Nephron progenitor cell (in vitro differentiated cells): ENCODE measurements around the gene ADGRL3.

Experiments
- DNase-seq: peaks from one replicate; pipeline ENCODE4 v3.0.0; 2021
- H3K27ac Mint-ChIP-seq: 2 replicates; pipeline ENCODE4 v1.8.0; 2021; ENCODE audit warnings: mild to moderate bottlenecking, moderate library complexity, mixed read lengths
- H3K27me3 Mint-ChIP-seq: 2 replicates; pipeline ENCODE4 v1.8.0; 2021; ENCODE audit warnings: mild to moderate bottlenecking, low read depth, mixed read lengths; ENCODE audit not compliant: poor library complexity
- H3K36me3 Mint-ChIP-seq: 2 replicates; pipeline ENCODE4 v1.8.0; 2021; ENCODE audit warnings: low read depth, mixed read lengths
- H3K4me1 Mint-ChIP-seq: 2 replicates; pipeline ENCODE4 v1.8.0; 2021; ENCODE audit warnings: mixed read lengths
- H3K4me3 Mint-ChIP-seq: 2 replicates; pipeline ENCODE4 v1.8.0; 2021; ENCODE audit warnings: mild to moderate bottlenecking, moderate library complexity, mixed read lengths
- H3K9me3 Mint-ChIP-seq: 2 replicates; pipeline ENCODE4 v1.8.0; 2021; ENCODE audit warnings: mild to moderate bottlenecking, moderate library complexity, mixed read lengths
- TF ChIP-seq, protein P1 (sequence below): fragments of 200-600 bp; sonication (generic); IDR thresholded peaks from 2 replicates; pipeline ENCODE4 v1.5.0; 2021; ENCODE audit warnings: antibody characterized with exemption

The ADGRL3 gene

DNA sequence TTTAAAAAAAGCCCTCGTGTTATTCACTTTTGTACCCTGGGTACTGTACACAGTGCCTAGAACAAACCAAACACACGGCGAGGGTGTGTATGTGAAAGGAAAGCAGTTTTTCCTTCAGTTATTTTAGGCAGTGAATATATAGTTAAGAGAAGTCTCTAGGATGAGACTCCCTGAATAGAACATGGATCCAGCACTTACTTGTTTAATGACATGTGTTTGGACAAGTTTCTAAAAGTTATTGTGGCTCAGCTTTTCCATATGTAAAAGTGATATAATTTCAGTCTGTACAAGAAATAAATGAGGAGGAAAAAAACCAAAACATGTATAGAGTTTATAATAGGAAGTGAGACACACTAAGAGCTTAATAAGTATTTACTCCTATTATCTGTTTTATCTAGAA lies 273.2 kb downstream of the ADGRL3 start:
- Mint-ChIP-seq H3K9me3 (no peaks in the 10 kb centered on the region), H3K4me1 (no peaks in the 10 kb centered on the region), H3K4me3 (no peak overlapping the region), H3K36me3 (no peaks in the 10 kb centered on the region), H3K27me3 (no peaks in the 10 kb centered on the region), H3K27ac (no peak overlapping the region)
- TF ChIP-seq, protein P1, sequence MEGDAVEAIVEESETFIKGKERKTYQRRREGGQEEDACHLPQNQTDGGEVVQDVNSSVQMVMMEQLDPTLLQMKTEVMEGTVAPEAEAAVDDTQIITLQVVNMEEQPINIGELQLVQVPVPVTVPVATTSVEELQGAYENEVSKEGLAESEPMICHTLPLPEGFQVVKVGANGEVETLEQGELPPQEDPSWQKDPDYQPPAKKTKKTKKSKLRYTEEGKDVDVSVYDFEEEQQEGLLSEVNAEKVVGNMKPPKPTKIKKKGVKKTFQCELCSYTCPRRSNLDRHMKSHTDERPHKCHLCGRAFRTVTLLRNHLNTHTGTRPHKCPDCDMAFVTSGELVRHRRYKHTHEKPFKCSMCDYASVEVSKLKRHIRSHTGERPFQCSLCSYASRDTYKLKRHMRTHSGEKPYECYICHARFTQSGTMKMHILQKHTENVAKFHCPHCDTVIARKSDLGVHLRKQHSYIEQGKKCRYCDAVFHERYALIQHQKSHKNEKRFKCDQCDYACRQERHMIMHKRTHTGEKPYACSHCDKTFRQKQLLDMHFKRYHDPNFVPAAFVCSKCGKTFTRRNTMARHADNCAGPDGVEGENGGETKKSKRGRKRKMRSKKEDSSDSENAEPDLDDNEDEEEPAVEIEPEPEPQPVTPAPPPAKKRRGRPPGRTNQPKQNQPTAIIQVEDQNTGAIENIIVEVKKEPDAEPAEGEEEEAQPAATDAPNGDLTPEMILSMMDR: no peak
- DNase-seq: no peak

DNA sequence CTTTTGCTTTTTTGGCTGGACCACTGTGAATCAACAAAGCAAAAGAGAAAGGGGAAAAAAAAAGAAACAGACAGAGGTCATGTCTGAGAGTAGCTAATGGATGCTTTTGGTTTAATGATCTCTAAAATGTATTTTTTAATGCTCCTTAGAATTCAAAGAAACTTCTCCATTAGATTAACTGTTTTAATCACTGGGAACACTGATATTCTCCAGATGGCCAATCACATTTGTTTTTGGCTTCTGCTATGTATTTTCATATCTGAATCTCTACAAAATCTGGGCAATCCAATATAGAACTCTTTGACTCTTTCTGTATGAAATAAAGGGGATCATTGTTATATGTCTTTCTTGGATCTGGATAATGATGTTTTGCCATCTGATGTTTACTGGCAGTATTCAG lies 278.2 kb downstream of the ADGRL3 start:
- H3K36me3 Mint-ChIP-seq: no peaks in the 10 kb centered on the region
- no peaks in the 10 kb centered on the region for H3K9me3 Mint-ChIP-seq
- no peaks in the 10 kb centered on the region for H3K4me1 Mint-ChIP-seq
- DNase-seq: no peak
- H3K4me3 Mint-ChIP-seq: no peak overlapping the region
- H3K27me3 Mint-ChIP-seq: no peaks in the 10 kb centered on the region
- TF ChIP-seq, protein P1: no peak
- H3K27ac Mint-ChIP-seq: no peak overlapping the region

DNA sequence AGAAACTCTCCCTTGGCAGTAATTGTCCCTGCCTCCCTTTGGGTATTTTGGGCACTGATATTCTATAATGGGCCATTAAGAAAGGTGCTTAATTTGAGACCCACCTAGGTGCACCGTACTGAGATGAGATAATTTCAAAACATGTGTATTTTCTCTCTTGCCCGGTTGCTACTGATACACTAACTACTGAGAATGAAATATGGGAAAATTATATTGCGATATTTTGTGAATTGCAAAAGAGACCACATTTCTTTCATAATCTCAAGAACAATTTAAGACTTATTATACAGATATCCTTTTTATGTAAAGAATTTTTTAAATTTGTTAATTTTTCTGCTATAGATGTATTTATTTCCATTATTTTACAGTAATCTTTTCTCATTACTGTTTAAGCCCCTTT lies 284.9 kb downstream of the ADGRL3 start:
- no peak for DNase-seq
- no peaks in the 10 kb centered on the region for H3K36me3 Mint-ChIP-seq
- H3K4me3 Mint-ChIP-seq: no peak overlapping the region
- no peak overlapping the region for H3K27ac Mint-ChIP-seq
- TF ChIP-seq, protein P1: no peak
- H3K4me1 Mint-ChIP-seq: no peaks in the 10 kb centered on the region
- no peaks in the 10 kb centered on the region for H3K27me3 Mint-ChIP-seq
- no peaks in the 10 kb centered on the region for H3K9me3 Mint-ChIP-seq

DNA sequence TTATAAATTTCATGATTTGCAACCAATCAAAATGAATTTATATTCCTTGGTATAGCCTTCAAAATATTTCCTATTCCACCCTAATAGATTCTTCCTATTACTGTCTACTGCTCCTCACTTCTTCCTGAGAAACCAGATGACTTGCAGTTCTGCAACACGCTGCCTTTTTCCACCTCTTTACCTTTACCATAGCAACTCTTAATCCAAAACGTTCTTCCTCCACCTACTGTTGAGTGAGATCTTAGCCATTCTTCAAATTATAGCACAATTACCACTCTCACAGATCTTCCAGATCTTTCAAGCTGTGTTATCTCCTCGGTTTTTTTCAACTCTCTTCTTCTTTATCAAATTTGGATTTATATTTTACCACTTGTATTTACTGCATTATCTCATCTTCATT lies 289.8 kb downstream of the ADGRL3 start:
- DNase-seq: no peak
- Mint-ChIP-seq H3K4me3 (no peak overlapping the region), H3K27ac (peak overlapping the region; percentile 15), H3K4me1 (no peaks in the 10 kb centered on the region), H3K27me3 (no peaks in the 10 kb centered on the region), H3K9me3 (no peaks in the 10 kb centered on the region), H3K36me3 (no peaks in the 10 kb centered on the region)
- TF ChIP-seq, protein P1: no peak

DNA sequence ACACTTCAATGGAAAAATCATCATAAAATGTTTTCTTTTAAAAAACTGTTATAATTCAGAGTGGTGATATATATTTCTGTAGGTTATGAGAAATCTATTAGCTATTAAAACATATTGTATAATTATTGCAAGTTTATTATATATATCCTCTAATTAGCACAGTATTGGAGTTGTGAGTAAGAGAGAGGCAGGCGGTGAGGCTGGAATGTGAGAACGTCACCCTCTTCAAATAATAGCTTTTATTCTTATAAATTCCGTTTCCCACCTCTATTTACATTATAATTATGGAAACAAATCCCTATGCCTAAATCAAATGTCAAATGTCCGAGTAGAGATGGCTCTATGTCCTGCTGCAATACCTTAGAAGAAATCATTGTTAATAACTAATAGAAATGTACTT lies 292.9 kb downstream of the ADGRL3 start:
- Mint-ChIP-seq H3K4me1 (no peaks in the 10 kb centered on the region), H3K9me3 (no peaks in the 10 kb centered on the region), H3K4me3 (no peak overlapping the region), H3K36me3 (peaks cover 4% of the 10 kb centered on the region), H3K27ac (no peak overlapping the region), H3K27me3 (no peaks in the 10 kb centered on the region)
- TF ChIP-seq, protein P1: no peak
- DNase-seq: no peak

DNA sequence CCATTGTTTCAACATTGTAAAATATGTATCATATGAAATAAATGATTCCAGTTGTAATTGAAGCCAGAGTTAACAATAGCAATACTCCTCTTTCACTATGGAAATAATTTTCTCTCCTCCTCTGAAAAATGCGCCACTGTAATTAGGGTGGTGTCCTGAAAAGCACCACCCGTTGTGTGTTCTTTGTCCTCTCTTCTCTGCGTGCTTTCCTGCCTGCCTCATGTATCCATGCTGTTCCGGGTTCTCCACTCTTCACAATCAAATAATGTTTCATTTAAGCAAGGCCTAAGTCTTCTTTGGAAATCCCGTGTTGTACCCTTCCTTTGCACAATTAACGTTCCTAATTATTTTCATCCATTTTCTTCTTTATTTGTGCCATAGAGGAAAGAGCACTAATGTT lies 293.3 kb downstream of the ADGRL3 start:
- DNase-seq: no peak
- no peaks in the 10 kb centered on the region for H3K27me3 Mint-ChIP-seq
- no peak overlapping the region for H3K4me3 Mint-ChIP-seq
- no peaks in the 10 kb centered on the region for H3K4me1 Mint-ChIP-seq
- H3K36me3 Mint-ChIP-seq: peaks cover 4% of the 10 kb centered on the region
- no peaks in the 10 kb centered on the region for H3K9me3 Mint-ChIP-seq
- no peak overlapping the region for H3K27ac Mint-ChIP-seq
- TF ChIP-seq, protein P1: no peak
